OCI-LY1 (cell line): ENCODE results near the gene CACNB2.

Experiments used
- CTCF ChIP-seq: fragments of 200-600 bp; sonication (generic), shearing (Covaris generic); IDR thresholded peaks from 2 replicates; pipeline ENCODE4 v1.5.1; 2017; ENCODE audit warnings: mild to moderate bottlenecking, antibody characterized with exemption, low read length, moderate library complexity, mixed read lengths
- EZH2 ChIP-seq: fragments of 200-600 bp; sonication (generic), shearing (Covaris generic); IDR thresholded peaks from 2 replicates; pipeline ENCODE4 v1.8.0; 2017; ENCODE audit warnings: borderline replicate concordance, mixed run types, mild to moderate bottlenecking, antibody characterized with exemption, low read length, moderate library complexity, mixed read lengths

- no peak for TF ChIP-seq CTCF
- TF ChIP-seq EZH2 = no peak
These were observed 333.9 kb downstream of the CACNB2 start for GRCh38 chr10:18474118-18474455.
